Stimulated activated CD4-positive, alpha-beta T cell treated with anti-CD3 and anti-CD28 coated beads, Interleukin-12 subunit alpha, Interleukin-12 subunit beta, amount 100 ng/mL, for 48 hours (primary cell): Measurements from ENCODE around the gene MSI2.

Source experiments
- DNase-seq, 3 donors: peaks; one replicate each; pipeline ENCODE4 v3.0.0-alpha.2; 2020; ENCODE audit warnings: low read depth in 2 of 3, low spot score in 1 of 3

MSI2 gene

DNA sequence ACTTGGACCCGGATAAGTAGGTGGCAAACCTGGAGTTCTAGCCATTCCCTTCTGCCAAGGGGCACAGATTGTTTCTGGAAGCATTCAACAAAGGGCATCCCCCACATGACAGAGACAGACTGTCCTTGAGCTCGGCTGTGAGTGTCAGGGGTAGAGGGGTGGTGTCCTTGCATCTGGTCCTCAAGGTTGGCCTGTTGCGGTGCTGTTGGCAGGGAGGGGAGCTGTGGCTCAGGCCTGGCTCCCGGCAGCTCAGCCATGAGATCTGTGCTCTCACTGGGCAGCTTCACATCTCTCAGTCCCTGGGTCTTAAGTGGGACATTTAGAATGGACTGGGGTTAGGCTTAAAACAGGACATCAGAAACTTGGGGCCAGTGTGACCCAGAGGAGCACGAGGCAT is 468.4 kb downstream of the MSI2 start:
- DNase-seq, result no peak

DNA sequence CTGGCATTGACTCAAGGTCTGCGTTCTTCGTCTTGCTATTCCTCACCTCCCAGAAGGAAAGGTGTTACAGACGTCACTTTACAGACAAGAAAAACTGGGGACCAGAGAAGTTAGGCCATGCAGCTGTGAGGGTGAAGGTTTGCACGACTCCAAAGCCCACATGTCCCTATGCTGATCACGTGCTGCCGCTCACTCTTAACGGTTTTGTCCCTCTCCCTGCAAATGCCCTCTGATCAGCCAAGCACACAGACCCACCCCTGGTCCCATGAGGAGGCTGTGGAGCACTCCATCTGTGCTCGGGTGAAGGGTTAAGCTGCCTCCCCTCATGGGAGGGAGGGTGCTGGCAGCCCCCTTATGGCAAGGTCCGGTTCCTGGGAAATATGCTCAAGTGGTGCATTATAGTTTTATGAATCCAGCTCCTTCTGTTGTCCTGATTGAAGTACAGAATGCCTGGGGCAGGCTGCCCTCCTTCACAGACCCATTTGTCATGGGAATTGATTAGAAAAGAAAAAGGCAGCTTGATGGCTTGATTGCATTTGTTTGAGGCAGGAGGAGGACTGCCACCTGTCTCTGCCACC is 470.0 kb downstream of the MSI2 start:
- DNase-seq, result no peak

DNA sequence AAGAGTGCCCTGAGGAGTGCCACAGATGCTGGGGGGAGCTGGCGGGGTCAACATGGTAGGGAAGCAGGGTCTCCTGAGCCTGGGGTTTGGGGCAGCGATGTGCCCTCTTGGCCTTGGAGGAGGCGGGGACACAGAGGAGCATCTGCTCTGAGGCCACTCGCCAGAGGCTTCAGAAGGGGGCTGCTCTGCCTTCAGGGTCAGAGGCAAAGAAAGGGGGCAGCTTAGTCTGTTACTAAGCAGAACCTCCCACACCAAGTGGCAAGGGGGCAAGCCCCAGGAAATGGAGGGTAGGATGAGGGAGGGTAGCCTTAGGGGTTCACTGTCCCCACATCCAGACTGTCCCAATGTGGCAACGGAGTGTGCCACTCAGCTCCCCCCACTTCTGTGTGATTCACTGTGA is 470.5 kb downstream of the MSI2 start:
- DNase-seq, result no peak

DNA sequence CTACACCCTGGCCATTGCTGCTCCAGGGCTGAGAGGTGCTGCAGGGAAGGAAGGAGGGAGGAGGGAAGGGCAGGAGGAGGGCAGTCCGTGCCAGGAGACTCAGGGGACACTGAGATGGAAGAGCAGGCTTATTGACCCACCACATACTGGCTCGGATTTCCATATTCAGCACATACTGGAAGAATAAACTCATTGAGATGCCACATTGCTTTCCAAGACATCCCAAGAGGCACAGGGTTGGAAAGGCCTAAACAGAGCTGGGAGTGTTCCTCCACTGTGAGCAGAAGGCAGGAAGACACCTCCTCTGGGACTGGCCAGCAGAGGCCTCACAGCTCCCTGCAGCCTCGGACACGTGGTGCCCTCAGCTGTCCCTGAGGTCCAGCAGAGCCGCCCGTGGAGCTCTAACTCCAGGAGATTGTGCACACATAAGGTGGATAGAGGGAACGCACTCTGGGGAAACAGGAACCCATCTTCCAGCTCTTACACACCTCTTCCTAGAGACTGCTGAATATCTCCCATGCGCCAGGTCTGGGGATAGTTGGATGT is 471.4 kb downstream of the MSI2 start:
- DNase-seq, result no peak

DNA sequence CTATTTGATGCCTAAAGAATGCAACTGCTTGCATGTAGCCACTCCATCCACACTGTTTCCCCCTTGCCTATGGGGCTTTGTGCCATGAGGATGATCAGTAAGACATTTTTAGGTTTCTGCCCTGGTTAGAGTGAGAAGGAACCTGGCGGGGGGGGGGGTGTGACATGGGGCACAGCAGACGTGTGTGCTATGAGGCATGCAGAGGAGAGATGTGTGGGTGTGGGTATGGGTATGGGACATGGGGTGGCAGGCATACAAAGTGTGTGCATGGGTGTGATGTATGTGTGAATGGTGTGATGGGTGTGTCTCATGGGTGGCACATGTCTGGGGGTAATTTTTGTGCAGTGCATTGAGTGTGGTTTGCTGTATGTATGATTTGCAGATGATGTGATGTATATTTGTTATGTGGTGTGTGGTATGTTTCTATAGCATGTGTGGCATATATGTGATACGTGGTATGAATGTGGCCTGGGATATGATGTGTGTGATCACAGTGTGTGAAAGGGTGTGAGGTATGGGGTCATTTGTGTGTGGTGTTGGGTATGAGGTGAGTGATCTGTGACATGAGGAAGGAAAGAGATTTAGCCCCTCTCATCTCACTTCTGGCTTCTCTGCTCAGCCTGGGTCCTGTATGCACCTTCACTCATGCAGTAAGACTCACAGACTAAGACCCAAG is 473.8 kb downstream of the MSI2 start:
- DNase-seq, result no peak

DNA sequence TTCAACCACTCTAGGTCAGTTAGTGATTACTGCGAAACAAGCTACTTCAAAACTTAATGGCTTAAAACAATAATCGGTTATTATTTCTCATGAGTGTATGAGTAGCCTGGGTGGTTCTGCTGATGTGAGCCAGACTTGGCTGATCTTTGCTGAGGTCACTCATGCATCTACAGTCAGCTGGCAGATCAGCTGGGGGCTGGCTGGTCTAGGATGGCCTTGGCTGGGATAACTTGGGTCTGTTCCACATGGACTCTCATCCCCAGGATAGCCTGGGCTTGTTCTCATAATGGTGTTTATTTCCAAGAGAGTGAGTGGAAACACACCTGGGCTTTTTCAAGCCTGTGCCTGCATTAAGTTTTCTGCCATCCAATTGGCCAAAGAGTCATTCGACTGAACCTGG is 475.7 kb downstream of the MSI2 start:
- DNase-seq, result no peak

GRCh38 chr17:57733085-57733484 is 476.8 kb downstream of the MSI2 start:
- no peak for DNase-seq
